Stimulated activated CD8-positive, alpha-beta memory T cell treated with anti-CD3 and anti-CD28 coated beads, Interleukin-15, amount 100 ng/mL, for 1 hour (primary cell): Measurements from ENCODE around the gene XPO4.
"Not testable (repeated sequence)": the region's sequence is repeated elsewhere in the genome, so short reads cannot be mapped to it uniquely, and the experiment has no call there.

Experiments used
- DNase-seq: peaks from one replicate; pipeline ENCODE4 v3.0.0-alpha.2; 2020; ENCODE audit warnings: low read depth

The XPO4 gene

DNA sequence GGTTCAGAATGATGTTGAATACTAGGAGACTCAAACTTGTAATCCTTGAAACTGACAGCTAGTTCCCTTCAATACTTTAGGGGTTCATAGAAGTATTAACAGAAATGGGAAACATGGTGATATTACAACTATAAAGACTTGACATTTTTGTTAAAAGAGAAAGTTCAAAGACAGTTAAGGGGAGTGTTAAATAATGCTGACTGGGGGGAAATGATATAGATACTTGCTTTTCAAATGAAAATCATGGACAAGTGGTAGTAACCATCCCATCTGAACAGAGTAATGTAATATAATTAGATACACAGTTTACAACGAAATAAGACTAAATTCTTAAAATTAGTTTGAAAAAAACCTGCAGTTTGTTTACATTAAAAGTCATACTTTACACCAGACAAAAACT, 122.2 kb downstream of the XPO4 start:
- no peak for DNase-seq

DNA sequence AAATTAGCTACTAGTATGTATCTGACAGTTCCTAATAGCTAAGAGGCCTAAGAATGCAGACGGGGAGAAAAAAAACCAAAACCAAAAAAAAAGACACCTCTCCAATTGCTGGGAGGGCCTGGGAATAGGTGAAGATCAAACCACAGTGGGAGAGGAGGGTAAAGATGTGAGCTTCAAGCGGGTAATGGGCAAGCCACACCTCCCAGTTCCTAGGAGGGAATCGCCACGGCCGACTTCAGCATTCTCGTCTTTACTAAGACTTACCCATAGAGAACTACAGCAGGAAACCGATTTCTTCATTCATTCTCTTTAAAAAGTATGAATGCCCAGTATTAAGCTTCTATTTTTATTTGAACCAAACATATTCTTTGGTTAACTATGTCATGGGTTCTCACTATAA, 123.1 kb downstream of the XPO4 start:
- no peak for DNase-seq

DNA sequence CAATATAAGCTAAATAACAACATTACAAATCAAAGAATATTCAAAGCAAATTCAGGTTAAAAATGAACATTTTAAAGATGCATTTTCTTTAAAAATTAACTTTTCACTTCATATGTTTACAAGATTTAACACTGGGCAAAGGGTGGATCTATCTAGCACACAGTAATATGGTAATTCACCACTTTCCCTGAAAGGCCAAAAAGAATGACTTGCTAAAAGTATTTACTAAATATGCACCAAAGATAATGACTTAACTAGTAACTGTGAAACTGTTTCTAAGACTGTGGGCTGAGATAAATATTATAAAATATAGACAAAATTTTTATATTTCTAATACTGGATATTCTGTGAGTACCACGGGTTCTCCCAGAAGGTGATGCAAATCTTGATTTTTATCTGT, 124.2 kb downstream of the XPO4 start:
- no peak for DNase-seq

GRCh38 chr13:20776751-20777150, 125.8 kb downstream of the XPO4 start:
- no peak for DNase-seq

DNA sequence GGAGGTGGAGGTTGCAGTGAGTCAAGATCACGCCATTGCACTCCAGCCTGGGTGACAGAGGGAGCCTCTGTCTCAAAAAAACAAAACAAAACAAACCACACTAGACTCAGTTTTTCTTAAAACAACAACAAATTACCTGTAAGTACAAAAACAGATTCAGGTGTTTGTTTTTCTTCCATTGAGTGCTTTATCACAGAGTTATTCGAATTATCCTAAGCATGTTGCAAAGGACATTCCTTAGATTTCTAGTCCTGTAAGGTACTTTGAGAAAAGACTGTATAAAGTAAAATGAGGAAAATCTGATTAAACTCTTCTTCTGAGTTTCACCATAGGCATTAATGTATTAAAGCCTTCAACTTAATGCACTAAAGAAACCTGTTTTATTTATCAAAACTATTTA, 126.6 kb downstream of the XPO4 start:
- no peak for DNase-seq

DNA sequence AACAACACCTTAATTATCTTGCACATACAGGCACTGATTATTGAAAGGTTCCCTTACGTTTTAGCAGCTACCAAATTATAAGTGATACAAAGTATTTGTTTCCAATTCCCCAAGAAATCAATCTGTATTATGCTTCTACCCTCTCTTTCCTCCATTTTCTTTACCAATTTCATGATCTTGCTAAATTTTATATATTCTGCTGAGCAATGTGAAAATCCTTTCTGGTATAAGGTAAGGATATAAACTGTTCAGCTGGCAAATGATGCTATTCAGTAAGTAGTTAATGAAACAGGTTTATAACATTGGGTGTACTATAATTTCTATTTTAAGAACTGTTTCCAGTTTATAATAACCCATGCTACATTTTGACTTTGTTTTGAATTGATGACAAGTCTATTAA, 127.8 kb downstream of the XPO4 start:
- DNase-seq, result no peak

DNA sequence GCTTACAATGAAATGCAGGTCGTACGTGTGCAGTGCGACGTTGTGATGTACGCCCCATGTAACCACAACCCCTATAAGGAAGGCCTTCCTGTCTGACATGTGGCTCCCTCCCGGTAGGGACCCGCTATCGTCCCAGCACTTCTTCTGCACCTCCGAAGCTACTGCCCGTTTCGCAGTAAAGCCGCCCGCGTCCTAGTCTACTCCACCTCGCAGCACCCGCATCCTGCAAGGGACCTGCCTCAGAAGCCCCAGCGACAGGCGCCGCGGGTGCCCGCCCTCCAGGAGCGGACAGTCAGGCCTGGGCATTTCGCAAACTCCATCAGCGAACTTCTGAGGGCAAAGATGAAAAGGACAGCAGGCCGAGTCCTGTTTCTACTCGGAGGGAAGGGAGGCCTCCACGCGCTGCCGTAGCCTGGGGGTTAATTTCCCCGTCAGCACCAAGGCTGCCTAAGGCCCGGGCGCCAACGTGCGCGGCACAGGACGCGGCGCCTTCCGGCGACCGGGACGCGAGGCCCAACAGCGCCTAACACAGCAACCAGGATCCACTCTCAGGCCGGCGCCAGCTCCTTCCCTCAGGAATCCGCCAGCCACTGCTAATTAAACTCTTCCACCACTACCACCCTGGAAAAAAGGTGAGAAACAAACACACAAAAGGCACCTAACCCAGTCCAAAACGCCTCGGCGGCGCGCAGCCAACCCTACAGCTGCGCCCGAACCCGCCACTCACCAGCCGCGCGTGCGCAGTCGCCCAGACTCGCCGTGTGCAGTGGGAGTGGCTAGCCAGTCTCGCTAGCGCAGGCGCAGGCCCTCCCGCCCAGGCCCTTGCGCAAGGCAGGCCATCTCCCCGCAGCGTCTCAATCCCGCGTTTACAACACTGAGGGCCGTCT, 129.1 kb downstream of the XPO4 start, which contains the start of gene EEF1AKMT1:
Gene EEF1AKMT1 (minus strand): TSS at position 768 of the 887 bp plus-strand sequence. CDS start 16,363 bp downstream, outside the sequence.
- DNase-seq, result peak; percentile 91

GRCh38 chr13:20772401-20773131, 130.0 kb downstream of the XPO4 start:
- no peak for DNase-seq

- no peak for DNase-seq
Measured at GRCh38 chr13:20769834-20770233, 132.7 kb downstream of the XPO4 start.

DNA sequence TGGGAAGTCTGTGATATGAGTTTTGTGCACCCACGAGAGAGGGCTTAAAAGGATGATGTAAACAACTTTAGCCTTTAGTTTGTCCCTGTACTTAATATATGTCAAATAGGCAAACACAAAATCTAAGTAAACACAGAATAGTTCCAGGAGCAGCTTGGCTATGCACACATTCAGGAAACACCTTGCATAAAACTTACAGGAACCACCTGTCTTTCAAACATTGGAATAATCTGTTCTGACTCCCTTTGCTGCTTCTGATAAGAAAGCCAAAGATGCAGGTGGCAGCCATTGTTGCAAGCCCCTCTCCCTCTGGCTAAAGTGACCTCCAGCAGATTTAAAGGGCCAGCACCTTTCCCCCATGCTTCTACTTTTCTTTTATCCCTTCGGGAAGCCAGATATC, 133.5 kb downstream of the XPO4 start:
- no peak for DNase-seq

DNA sequence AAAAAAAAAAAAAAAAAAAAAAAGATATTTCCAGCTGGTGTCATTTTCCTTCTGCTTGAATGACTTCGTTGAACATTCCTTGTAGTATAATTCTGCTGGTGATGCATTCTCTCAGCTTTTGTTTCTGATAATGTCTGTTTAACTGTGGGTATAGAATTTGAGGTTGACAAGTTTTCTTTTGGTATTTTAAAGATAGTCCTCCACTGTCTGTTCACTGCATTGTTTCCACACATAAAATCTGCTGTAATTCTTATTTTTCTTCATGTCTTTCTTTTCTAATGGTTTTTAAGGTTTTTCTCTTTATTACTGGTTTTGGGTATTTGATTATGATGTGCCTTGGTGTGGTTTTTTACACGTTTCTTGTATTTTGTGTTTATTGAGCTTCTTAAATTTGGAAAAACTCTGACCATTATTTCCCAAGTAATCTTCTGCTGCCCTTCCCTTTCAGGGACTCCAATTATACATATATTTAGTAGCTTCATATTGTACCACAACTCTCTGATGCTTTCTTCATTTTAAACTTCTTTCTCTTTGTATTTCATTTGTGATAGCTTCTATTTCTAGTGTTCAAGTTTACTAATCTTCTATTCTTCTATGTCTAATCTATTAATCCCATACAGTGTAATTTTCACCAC, 135.1 kb downstream of the XPO4 start:
- no peak for DNase-seq

DNA sequence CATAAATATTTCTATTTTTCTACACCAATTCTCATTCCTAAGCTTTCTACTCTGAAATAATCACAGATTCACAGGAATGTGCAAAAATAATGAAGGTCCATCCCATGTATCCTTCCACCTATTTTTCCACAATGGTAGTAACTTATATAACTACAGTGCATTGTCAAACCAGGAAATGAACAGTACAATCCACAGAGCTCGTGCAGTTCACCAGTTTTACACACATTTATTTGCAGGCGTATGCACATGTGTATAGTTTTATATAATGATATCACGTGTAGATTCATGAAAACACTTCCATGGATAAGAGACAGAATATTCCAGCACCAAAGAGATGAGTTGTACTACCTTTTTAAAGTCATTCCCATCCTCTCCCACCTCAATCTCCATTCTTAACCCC, 141.7 kb downstream of the XPO4 start:
- DNase-seq, result no peak

DNA sequence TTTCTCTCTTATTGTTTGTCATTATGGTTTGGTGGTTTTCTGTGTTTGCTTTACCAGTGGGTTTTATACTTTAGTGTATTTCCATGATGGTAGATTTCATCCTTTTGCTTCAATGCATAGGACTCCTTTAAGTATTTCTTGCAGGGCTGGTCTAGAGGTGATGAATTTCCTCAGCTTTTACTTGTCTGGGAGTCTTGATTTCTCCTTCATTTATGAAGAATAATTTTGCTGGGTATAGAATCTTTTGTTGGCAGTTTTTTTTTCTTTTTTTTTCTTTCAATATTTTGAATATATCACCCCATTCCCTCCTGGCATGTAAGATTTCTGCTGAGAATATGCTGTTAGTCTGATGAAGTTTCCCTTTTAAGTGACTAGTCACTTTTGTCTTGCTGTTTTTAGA, 148.5 kb downstream of the XPO4 start:
- DNase-seq, result no peak

- DNase-seq, result no peak
Measured at GRCh38 chr13:20749377-20749776, 153.2 kb downstream of the XPO4 start.

- DNase-seq, result not testable (repeated sequence)
Measured at GRCh38 chr13:20743830-20744404, 158.6 kb downstream of the XPO4 start.

DNA sequence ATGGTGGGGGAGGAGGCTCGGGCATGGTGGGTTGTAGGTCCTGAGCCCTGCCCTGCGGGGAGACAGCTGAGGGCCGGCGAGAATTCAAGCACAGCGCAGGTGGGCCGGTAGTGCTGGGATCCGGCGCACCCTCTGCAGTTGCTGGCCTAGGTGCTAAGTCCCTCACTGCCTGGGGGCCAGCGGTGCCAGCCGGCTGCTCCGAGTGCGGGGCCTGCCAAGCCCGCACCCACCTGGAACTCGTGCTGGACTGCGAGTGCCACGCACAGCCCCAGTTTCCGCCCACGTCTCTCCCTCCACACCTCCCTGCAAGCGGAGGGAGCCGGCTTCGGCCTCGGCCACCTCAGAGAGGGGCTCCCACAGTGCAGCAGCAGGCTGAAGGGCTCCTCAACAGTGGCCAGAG, 162.5 kb downstream of the XPO4 start:
- DNase-seq, result no peak

- DNase-seq, result no peak
Measured at GRCh38 chr13:20738616-20739015, 163.9 kb downstream of the XPO4 start.

GRCh38 chr13:20729633-20730585, 172.6 kb downstream of the XPO4 start:
- DNase-seq, result no peak

GRCh38 chr13:20728579-20729311, 173.8 kb downstream of the XPO4 start:
- DNase-seq, result no peak

DNA sequence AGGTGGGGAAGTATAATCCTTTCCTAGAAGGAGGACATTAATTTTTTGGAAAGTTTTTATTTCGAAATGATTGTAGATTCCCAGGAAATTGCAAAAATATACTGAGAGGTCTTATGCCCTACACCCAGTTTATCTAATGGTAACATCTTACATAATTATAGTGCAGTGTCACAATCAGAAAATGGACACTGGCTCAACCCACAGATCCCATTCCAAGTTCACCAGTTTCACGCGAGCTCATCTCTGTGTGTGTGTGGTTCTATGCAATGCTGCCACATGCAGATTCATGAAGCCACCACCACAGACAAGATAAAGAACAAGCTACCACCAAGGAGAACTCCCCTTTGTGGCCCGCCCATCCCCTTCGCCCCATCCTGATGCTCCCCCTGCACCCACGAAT, 174.7 kb downstream of the XPO4 start:
- no peak for DNase-seq
